HG03378 (cell line): Measurements from ENCODE around the gene ST8SIA6.
"Not testable (repeated sequence)": the region's sequence is repeated elsewhere in the genome, so short reads cannot be mapped to it uniquely, and the experiment has no call there.

Experiments used
- ATAC-seq: cut with Tn5 transposase; IDR thresholded peaks from one replicate; pipeline ENCODE4 v1.9.1; 2021; ENCODE audit warnings: mild to moderate bottlenecking, moderate library complexity; ENCODE audit not compliant: unreplicated experiment

The ST8SIA6 gene

GRCh38 chr10:17349717-17350116 is 104.7 kb downstream of the ST8SIA6 start:
- no peak for ATAC-seq

- no peak for ATAC-seq
Observed at GRCh38 chr10:17348501-17349349, 105.7 kb downstream of the ST8SIA6 start.

- ATAC-seq = no peak
Observed at GRCh38 chr10:17348011-17348500, 106.3 kb downstream of the ST8SIA6 start.

DNA sequence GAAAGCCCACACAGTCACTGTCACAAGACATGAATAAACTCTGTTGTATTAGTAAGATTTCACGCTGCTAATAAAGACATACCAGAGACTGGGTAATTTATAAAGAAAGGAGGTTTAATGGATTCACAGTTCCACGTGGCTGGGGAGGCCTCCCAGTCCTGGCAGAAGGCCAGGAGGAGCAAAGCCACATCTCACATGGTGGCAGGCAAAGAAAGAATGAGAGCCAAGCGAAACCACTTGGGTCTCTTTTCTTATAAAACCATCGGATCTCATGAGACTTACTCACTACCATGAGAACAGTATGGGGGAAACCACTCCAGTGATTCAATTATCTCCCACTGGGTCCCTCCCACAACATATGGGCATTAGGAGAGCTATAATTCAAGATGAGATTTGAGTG is 110.2 kb downstream of the ST8SIA6 start:
- ATAC-seq = no peak

DNA sequence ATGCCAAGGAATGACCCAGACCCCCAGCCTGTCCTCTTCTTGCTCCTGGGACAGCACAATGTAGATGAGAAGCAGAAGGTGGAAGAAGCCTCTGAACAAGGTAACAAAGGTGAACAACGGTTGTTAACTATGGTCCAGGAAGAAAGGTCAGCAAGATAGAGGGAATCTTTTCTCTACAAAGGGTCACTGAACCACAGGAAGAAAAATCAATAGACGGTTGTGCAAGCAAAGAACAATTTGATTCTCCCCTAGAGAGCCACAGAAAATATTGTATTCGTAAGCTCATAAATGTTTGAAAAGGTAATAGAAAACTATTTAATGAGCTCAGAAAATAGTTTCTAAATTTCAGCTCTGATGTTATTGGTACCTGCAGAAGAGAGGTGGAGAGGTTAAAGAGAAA is 111.3 kb downstream of the ST8SIA6 start:
- no peak for ATAC-seq

- ATAC-seq = no peak
Observed at GRCh38 chr10:17340144-17340829, 114.1 kb downstream of the ST8SIA6 start.

- ATAC-seq = no peak
Observed at GRCh38 chr10:17335065-17335464, 119.3 kb downstream of the ST8SIA6 start.

DNA sequence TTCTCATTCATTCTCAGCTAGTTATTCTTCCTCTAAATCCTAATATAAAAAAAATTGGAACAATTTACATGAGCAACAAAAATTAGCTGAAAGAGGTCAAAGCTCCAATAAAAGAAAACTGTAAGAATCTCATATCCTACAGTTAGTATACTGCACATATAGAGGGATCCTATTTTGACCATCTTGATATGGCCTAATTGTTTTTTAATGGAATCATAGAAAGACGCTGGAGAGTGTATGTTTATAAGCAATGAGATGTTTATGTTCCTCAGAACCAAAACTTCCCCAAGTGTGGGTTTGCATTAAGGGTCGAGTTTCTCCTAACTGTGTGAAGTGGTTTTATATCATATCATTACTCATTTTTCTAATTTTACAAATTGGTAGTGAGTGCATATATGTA is 123.9 kb downstream of the ST8SIA6 start:
- no peak for ATAC-seq

DNA sequence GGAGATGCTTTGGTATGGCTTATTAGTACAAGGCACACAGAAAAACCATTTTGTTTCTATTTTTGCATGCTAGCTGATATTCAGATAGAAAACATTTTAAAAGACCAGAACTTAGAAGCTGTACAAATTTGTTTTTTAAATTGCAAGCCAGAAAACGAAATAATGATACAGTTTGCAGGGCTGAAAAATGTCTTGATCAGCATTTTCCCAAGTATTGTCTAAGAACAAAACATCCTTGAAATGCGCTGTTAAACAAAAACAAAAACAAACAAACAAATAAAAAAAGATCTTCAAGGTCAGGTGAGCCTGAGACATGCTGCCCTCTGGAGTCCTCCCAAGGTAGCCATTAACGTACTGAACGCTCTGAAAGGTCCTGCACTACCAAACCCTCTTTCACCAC is 128.0 kb downstream of the ST8SIA6 start:
- no peak for ATAC-seq

DNA sequence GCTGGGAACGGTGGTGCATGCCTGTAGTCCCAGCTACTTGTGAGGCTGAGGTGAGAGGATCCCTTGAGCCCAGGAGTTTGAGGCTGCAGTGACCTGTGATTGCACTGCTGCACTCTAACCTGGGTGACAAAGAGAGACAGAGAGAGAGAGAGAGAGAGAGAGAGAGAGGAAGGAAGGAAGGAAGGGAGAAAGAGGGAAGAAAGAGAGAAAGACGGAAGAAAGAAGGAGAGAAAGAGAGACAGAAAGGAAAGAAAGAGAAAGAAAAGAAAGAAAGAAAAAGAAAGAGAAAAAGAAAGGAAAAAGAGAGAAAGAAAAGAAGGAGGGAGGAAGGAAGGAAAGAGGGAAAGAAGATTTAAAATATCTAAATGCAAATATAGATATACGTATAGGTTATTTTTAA is 132.4 kb downstream of the ST8SIA6 start:
- ATAC-seq = not testable (repeated sequence)

DNA sequence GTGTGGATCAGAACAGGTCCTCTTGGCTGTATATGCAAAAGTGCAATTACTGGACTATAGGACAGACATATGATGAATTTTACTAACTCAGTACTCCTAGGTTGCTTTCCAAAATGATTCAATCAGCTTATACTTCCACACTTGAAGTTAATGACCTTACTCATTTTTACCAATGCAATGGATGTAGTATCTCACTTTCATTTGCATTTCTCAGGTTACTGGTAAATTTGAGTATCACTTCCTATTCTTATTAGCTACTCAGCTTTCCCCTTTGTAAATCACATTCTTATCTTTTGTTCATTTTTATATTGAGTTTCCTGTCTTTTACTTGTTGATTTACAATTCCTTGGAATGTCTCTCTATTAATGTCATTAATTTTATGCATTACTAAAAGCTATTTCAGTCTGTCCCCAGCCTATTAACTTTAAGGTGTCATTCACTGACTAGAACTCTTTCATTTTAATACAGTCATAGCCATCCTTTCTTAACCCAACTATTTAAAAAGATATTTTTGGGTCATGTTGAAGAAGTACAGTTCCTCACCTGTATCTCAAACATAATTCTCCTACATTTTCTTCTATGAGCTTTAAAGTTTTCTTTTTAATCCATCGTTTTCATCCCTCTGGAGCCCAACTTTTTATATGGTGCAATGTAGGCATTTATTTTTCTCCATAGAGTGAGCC is 137.8 kb downstream of the ST8SIA6 start:
- peak; percentile 90 for ATAC-seq

GRCh38 chr10:17309435-17309834 is 145.0 kb downstream of the ST8SIA6 start:
- no peak for ATAC-seq

- ATAC-seq = no peak
Observed at GRCh38 chr10:17307123-17307522, 147.3 kb downstream of the ST8SIA6 start.

- ATAC-seq = no peak
Observed at GRCh38 chr10:17292375-17292774, 162.0 kb downstream of the ST8SIA6 start.

DNA sequence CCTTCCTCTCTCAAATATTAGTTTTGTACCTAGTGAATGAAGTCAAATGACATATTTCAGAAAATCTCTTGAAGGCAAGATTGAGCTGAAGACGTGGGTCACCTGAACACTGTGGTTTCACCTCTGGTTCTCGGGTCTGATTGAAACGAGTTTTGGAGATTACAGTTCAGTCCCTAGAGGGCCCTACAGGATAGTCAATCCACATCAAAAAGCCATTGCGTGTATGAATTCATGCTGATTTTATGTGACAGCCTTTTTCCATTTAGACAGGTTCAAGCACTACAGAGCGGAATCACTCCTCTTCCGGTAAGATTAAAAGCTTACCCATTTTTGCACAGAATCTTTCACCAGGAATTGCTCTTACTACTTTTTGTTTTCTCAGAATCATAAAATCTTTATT is 164.2 kb downstream of the ST8SIA6 start:
- no peak for ATAC-seq

GRCh38 chr10:17289763-17290162 is 164.6 kb downstream of the ST8SIA6 start:
- no peak for ATAC-seq

- no peak for ATAC-seq
Observed at GRCh38 chr10:17286562-17287550, 167.5 kb downstream of the ST8SIA6 start.

- ATAC-seq = no peak
Observed at GRCh38 chr10:17282311-17282710, 172.1 kb downstream of the ST8SIA6 start.

GRCh38 chr10:17278607-17279240 is 175.7 kb downstream of the ST8SIA6 start:
- no peak for ATAC-seq
